ENCODE measurements around the gene XRRA1. TPM values are rescaled to one million over a fixed set of nuclear protein-coding genes. Genes with fewer than 3 reads are reported as not detected.

Gene XRRA1
- total and polyA plus RNA-seq, 3 donors from 2014 or later: 58.4 to 137 (median 74.0) TPM

DNA sequence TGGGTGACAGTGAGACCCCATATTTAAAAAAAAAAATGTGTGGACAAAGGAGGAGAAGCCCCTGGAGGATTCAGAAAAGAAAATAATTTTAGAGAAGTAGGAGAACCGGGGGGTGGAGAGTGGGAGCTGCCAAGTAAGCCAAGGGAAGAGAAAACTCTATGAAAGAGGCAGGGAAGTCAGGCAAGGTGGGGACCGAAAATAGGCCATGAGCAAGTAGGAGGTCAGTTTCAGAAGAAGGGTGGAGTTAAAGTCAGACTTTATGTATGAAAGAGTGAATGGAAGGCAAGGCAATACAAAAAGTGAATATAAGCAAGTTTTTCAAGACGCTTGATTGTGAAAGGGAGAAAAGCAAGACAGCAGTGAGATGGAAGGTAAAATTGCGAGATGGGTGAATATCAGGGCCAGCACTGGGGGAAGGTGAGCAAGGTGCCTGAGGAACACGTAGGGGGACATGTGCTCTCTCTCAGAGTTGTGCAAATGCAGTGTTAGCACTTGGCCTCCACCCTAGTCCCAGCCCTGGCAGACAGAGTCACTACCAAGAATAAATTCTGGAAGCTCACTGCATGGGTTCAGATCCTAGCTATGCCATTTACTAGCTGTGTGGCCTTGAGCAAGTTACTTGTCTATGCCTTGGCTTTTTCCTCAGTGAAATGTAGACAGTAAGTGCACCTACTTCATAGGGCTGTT lies 6.7 kb downstream of the XRRA1 start:
- TF ChIP-seq, protein P1, sequence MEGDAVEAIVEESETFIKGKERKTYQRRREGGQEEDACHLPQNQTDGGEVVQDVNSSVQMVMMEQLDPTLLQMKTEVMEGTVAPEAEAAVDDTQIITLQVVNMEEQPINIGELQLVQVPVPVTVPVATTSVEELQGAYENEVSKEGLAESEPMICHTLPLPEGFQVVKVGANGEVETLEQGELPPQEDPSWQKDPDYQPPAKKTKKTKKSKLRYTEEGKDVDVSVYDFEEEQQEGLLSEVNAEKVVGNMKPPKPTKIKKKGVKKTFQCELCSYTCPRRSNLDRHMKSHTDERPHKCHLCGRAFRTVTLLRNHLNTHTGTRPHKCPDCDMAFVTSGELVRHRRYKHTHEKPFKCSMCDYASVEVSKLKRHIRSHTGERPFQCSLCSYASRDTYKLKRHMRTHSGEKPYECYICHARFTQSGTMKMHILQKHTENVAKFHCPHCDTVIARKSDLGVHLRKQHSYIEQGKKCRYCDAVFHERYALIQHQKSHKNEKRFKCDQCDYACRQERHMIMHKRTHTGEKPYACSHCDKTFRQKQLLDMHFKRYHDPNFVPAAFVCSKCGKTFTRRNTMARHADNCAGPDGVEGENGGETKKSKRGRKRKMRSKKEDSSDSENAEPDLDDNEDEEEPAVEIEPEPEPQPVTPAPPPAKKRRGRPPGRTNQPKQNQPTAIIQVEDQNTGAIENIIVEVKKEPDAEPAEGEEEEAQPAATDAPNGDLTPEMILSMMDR (IDR thresholded peaks at IDR 0.05): no peak
- TF ChIP-seq POLR2A (IDR thresholded peaks at IDR 0.05): no peak
- no peaks in the 10 kb centered on the region for H3K36me3 ChIP-seq (ENCODE audit: low read depth, missing control alignments)

DNA sequence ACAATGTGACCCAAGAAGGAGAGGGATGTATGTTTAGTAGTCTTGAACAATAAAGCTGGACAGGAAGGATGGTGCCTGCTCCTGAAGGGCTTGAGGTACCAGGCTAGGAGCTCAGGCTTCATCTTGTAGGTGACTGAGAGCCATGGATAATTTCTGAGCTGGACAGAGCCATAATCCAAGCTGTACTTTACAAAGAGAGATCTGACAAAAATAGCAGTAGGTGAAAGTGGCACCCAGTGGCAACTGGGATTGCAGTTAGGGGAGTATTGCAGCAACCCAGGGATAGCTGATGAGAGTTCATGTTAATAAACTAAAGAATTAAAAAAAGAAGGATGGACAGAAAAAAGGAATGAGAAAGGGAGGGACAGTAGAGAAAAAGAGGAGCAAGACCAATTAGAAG lies 7.4 kb downstream of the XRRA1 start:
- no peak for TF ChIP-seq POLR2A (IDR thresholded peaks at IDR 0.05)
- TF ChIP-seq, protein P1 (IDR thresholded peaks at IDR 0.05): no peak
- Histone ChIP-seq H3K9me3 (no peaks in the 10 kb centered on the region), H3K4me3 (no peak overlapping the region), H3K27me3 (no peaks in the 10 kb centered on the region), H3K36me3 (ENCODE audit: low read depth, missing control alignments) (no peaks in the 10 kb centered on the region), H3K27ac (no peak overlapping the region), H3K4me1 (no peaks in the 10 kb centered on the region)
- intact Hi-C loops (cut with DNase I; ENCODE audit: low total_unique reads): loop anchor here (10.0 kb wide), 1 partner anchor 303 kb away; the partner anchor contains the start of gene TPBGL
- no peak for DNase-seq

More for the DNA sequence above, 6.7 kb downstream of the XRRA1 start:
- Histone ChIP-seq H3K9me3 (no peaks in the 10 kb centered on the region), H3K4me3 (no peak overlapping the region), H3K27me3 (no peaks in the 10 kb centered on the region), H3K27ac (no peak overlapping the region), H3K4me1 (no peaks in the 10 kb centered on the region)
- intact Hi-C loops (cut with DNase I; ENCODE audit: low total_unique reads): loop anchor here (10.0 kb wide), 1 partner anchor 303 kb away; the partner anchor contains the start of gene TPBGL
- WGBS, 2 donors: 90% methylated on average over 5 of the region's 5 CpGs
- no peak for DNase-seq

DNA sequence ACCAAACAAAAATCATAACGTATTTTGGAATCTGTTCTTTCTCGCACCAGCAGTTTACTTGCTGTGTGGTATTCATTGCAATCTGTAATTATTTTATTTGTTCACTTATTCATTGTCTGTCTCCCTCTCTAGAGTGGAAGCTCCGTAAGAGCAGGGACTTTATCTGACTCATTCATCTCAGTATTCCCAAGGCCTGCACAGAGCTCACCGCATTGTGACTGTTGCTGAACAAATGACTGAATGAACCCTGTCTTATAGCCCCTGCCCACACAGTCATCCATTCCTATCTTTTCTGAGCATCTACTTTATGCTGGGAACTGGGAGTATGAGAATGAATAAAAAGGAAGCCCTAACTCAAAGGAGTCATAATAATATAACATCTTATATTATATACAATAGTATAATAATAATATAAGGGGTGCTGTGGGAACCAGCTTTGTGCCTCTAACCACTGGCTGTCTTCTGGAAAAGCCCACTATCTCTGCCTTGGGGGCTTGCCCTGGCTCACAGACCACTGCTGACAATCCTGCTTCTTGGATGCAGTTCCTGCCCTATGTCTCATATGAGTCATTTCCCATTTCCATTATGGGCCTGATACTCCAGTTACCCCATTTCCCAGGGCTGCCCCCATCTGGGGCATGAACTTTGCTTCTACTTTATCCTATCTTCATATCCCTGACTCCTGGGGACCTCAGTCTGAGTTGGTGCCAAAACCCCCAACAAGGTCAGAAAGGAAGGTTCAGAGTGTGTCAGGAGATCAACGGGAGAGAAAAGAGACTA lies 11.0 kb downstream of the XRRA1 start:
- no peaks in the 10 kb centered on the region for H3K27me3 ChIP-seq
- DNase-seq: no peak
- no peaks in the 10 kb centered on the region for H3K4me1 ChIP-seq
- intact Hi-C loops (cut with DNase I; ENCODE audit: low total_unique reads): no loop called here
- no peak overlapping the region for H3K4me3 ChIP-seq
- 86 to 89% methylated on average over 5 of the region's 5 CpGs for WGBS, 2 donors
- no peaks in the 10 kb centered on the region for H3K9me3 ChIP-seq
- TF ChIP-seq, protein P1 (IDR thresholded peaks at IDR 0.05): no peak
- TF ChIP-seq POLR2A (IDR thresholded peaks at IDR 0.05): no peak
- no peaks in the 10 kb centered on the region for H3K36me3 ChIP-seq (ENCODE audit: low read depth, missing control alignments)
- H3K27ac ChIP-seq: no peak overlapping the region

DNA sequence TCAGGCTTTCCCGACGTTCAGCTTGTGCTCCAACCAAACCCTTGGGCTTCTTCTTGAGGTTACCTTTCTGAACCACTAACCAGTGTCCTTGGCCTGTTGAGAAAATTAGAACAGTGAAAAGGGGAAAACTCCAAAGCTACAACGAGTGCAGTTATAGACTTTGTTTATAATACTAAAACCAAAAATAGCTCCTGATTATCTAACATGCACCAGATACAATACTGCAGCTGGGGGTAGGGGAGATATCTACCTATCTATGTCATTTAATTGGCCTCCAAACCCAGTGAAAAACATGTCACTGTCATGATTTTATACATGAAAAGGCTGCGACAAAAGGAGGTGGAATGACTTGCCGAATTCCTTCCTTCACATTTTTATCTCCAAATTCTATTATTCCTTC lies 11.9 kb downstream of the XRRA1 start:
- Histone ChIP-seq H3K4me3 (no peak overlapping the region), H3K4me1 (no peaks in the 10 kb centered on the region), H3K9me3 (no peaks in the 10 kb centered on the region), H3K36me3 (ENCODE audit: low read depth, missing control alignments) (no peaks in the 10 kb centered on the region), H3K27me3 (no peaks in the 10 kb centered on the region), H3K27ac (no peak overlapping the region)
- TF ChIP-seq, protein P1 (IDR thresholded peaks at IDR 0.05): no peak
- TF ChIP-seq POLR2A (IDR thresholded peaks at IDR 0.05): no peak
- no peak for DNase-seq
- intact Hi-C loops (cut with DNase I; ENCODE audit: low total_unique reads): no loop called here
- 80 to 88% methylated on average over 5 of the region's 5 CpGs for WGBS, 2 donors
